ENCODE measurements around the gene DNM3. TPM values are rescaled to one million over a fixed set of nuclear protein-coding genes. Genes with fewer than 3 reads are reported as not detected.

The DNM3 gene
- total and polyA plus RNA-seq, 2 of the 8 experiments (the other 6 are each of a cell fraction or from before 2014, with no cell fraction given): 2.0 to 8.5 TPM

- Histone ChIP-seq H2BK12ac (ENCODE audit: low read depth, low read length) (no peak overlapping the region), H3K23me2 (ENCODE audit: low read depth, low read length) (peaks cover 11% of the 10 kb centered on the region), H4K5ac (ENCODE audit: insufficient read length, low read depth, low read length) (no peak overlapping the region), H2BK15ac (ENCODE audit: low read length) (no peak overlapping the region), H2BK20ac (ENCODE audit: low read length) (no peak overlapping the region), H2AK5ac (ENCODE audit: low read depth, low read length) (no peak overlapping the region), H3K36me3 (ENCODE audit: control insufficient read depth in 2 of 4, insufficient read depth in 4 of 4, low read length in 3 of 4) (no peaks in the 10 kb centered on the region), H4K20me1 (replicated peaks in 1 of 2; ENCODE audit: control insufficient read depth in 1 of 2, insufficient read depth in 2 of 2, low read length in 2 of 2) (no peaks in the 10 kb centered on the region), H2BK5ac (ENCODE audit: low read depth, low read length) (no peak overlapping the region), H3K4ac (replicated peaks; ENCODE audit: insufficient read length, low read depth, low read length) (no peak overlapping the region), H3K79me1 (ENCODE audit: low read depth, low read length) (no peaks in the 10 kb centered on the region; the same call in 1 of the 2 replicates), H3K23ac (ENCODE audit: insufficient read length) (no peak overlapping the region), H2AFZ (ENCODE audit: low read length) (no peak overlapping the region), H3K27ac (ENCODE audit: low read depth, low read length) (no peak overlapping the region), H3K27me3 (replicated peaks in 1 of 4; ENCODE audit: control insufficient read depth in 3 of 4, extremely low read depth in 1 of 4, insufficient read depth in 3 of 4, low read length in 3 of 4) (peaks cover 0 to 4% (median 1%) of the 10 kb centered on the region in 4 experiments; a peak in 3 of 7 replicates), H3K4me1 (replicated peaks in 1 of 4; ENCODE audit: control insufficient read depth in 3 of 4, insufficient read depth in 4 of 4, low read length in 3 of 4) (peaks cover 0 to 6% (median 2%) of the 10 kb centered on the region in 4 experiments; a peak in 2 of 7 replicates), H3K18ac (ENCODE audit: extremely low read depth, low read length) (no peak overlapping the region), H3K4me3 (ENCODE audit: extremely low read depth in 1 of 4, insufficient read depth in 2 of 4, low read depth in 3 of 4, low read length in 4 of 4) (no peak overlapping the region), H3K9me3 (ENCODE audit: insufficient read depth in 2 of 2, low read depth in 1 of 2, low read length in 1 of 2) (no peaks in the 10 kb centered on the region), H3K4me2 (ENCODE audit: insufficient read depth in 1 of 2, low read depth in 2 of 2, low read length in 2 of 2) (no peak overlapping the region), H3K14ac (ENCODE audit: insufficient read length) (no peak overlapping the region), H3K9ac (replicated peaks in 1 of 4; ENCODE audit: extremely low read depth in 1 of 4, low read depth in 3 of 4, low read length in 3 of 4) (no peak overlapping the region), H3K56ac (replicated peaks; ENCODE audit: insufficient read length, low read depth, low read length) (no peak overlapping the region), H4K8ac (ENCODE audit: extremely low read depth, insufficient read depth, low read length) (no peak overlapping the region), H4K91ac (replicated peaks; ENCODE audit: insufficient read length, low read length) (no peak overlapping the region), H2BK120ac (replicated peaks; ENCODE audit: low read depth, low read length) (no peak overlapping the region), H3K79me2 (ENCODE audit: control insufficient read depth in 1 of 2, insufficient read depth in 2 of 2, low read length in 2 of 2) (no peaks in the 10 kb centered on the region)
- POLR2A ChIA-PET (ENCODE audit: partially characterized antibody): no interaction called here
- FAIRE-seq (peak; percentile 19), DNase-seq (ENCODE audit: low read depth in 1 of 2, low spot score in 2 of 2) (no peak)
- no peak for TF ChIP-seq USF2 (IDR thresholded peaks at IDR 0.05; ENCODE audit: low read length)
- no peak for TF ChIP-seq POU5F1 (IDR thresholded peaks at IDR 0.05; ENCODE audit: low read depth, low read length)
- TF ChIP-seq JUND (IDR thresholded peaks at IDR 0.05; ENCODE audit: low read length): no peak
- CTCF ChIA-PET (ENCODE audit: partially characterized antibody): interaction anchor here (1.4 to 2.5 kb wide), 2 partner anchors 44 to 140 kb away, joined by 6 to 10 read pairs; no protein-coding TSS in a partner anchor
- 94% methylated on average over 2 of the region's 2 CpGs; no CpG with 5 or more reads in 1 of the 2 experiments for WGBS, 2 experiments (ENCODE audit: extremely low coverage in 1 of 2, insufficient coverage in 1 of 2, insufficient read length in 1 of 2, insufficient replicate concordance in 2 of 2, low coverage in 1 of 2, low lambda C conversion rate in 2 of 2, missing lambda C conversion rate in 1 of 2)
Observed at GRCh38 chr1:171844381-171844780, 3.1 kb downstream of the DNM3 start.

All from H1 (cell line).